ENCODE results near the gene CAMKMT.

CAMKMT gene

GRCh38 chr2:44668336-44668735, 306.6 kb downstream of the CAMKMT start:
- DNase-seq, result no peak

GRCh38 chr2:44671276-44671675, 309.5 kb downstream of the CAMKMT start:
- no peak for DNase-seq

GRCh38 chr2:44671916-44672315, 310.2 kb downstream of the CAMKMT start:
- no peak for DNase-seq

GRCh38 chr2:44672431-44672830, 310.7 kb downstream of the CAMKMT start:
- no peak for DNase-seq

- DNase-seq, result no peak
These were observed 312.9 kb downstream of the CAMKMT start for GRCh38 chr2:44674473-44675284.

GRCh38 chr2:44676379-44676778, 314.6 kb downstream of the CAMKMT start:
- DNase-seq, result no peak

- no peak for DNase-seq
These were observed 317.8 kb downstream of the CAMKMT start for GRCh38 chr2:44679584-44679983.

GRCh38 chr2:44679990-44680389, 318.2 kb downstream of the CAMKMT start:
- DNase-seq, result no peak

GRCh38 chr2:44680424-44680971, 318.8 kb downstream of the CAMKMT start:
- no peak for DNase-seq

GRCh38 chr2:44680983-44681531, 319.3 kb downstream of the CAMKMT start:
- peak; percentile 2 for DNase-seq

- no peak for DNase-seq
These were observed 320.7 kb downstream of the CAMKMT start for GRCh38 chr2:44682459-44682858.

GRCh38 chr2:44684559-44684958, 322.8 kb downstream of the CAMKMT start:
- DNase-seq, result no peak

GRCh38 chr2:44686561-44686960, 324.8 kb downstream of the CAMKMT start:
- DNase-seq, result no peak

GRCh38 chr2:44687686-44688455, 326.1 kb downstream of the CAMKMT start:
- DNase-seq, result no peak

- no peak for DNase-seq
These were observed 326.8 kb downstream of the CAMKMT start for GRCh38 chr2:44688456-44689124.

GRCh38 chr2:44689516-44689915, 327.8 kb downstream of the CAMKMT start:
- DNase-seq, result no peak

- DNase-seq, result no peak
These were observed 329.5 kb downstream of the CAMKMT start for GRCh38 chr2:44691174-44691785.

GRCh38 chr2:44692821-44693220, 331.1 kb downstream of the CAMKMT start:
- DNase-seq, result no peak

GRCh38 chr2:44700824-44701223, 339.1 kb downstream of the CAMKMT start:
- no peak for DNase-seq

- no peak for DNase-seq
These were observed 343.6 kb downstream of the CAMKMT start for GRCh38 chr2:44705356-44705755.

GRCh38 chr2:44705876-44706480, 344.2 kb downstream of the CAMKMT start:
- DNase-seq, result no peak

All from SHP77 treated with DMSO at 0.1 percent for 48 hours (cell line).